K562 (cell line): Measurements from ENCODE around the gene GORASP2. TPM values are rescaled to one million over a fixed set of nuclear protein-coding genes. Genes with fewer than 3 reads are reported as not detected.

Experiments used
- CHCHD3 ChIP-seq: fragments of 250-450 bp; sonication (Bioruptor Pico); IDR thresholded peaks from 2 replicates; pipeline ENCODE4 v2.1.2; 2022; ENCODE audit warnings: mild to moderate bottlenecking
- CREBBP ChIP-seq: IDR thresholded peaks from one replicate; pipeline ENCODE4 v1.6.1; 2012; ENCODE audit warnings: low read depth, mild to moderate bottlenecking, control low read depth, inconsistent platforms, low read length
- FOXJ3 ChIP-seq: sonication (generic); formaldehyde crosslinking; IDR thresholded peaks from 2 replicates; pipeline ENCODE4 v1.4.0; 2020; ENCODE audit warnings: mild to moderate bottlenecking, missing genetic modification reagents
- HNRNPLL ChIP-seq: fragments of 200-400 bp; formaldehyde crosslinking; IDR thresholded peaks from 2 replicates; pipeline ENCODE4 v1.6.1; 2017; ENCODE audit warnings: low read length, low read depth, mild to moderate bottlenecking; ENCODE audit not compliant: poor library complexity, severe bottlenecking
- KAT2B ChIP-seq: IDR thresholded peaks from one replicate; pipeline ENCODE4 v1.6.1; 2012; ENCODE audit warnings: low read depth, mild to moderate bottlenecking, control low read depth, inconsistent platforms, low read length, moderate library complexity
- KDM5B ChIP-seq: fragments of 200-600 bp; sonication (generic); IDR thresholded peaks from 2 replicates; pipeline ENCODE4 v1.6.1; 2012; ENCODE audit warnings: low read depth, mild to moderate bottlenecking, moderate library complexity, low read length, control low read depth, inconsistent platforms; ENCODE audit not compliant: insufficient replicate concordance
- KHSRP ChIP-seq: fragments of 450-650 bp; IDR thresholded peaks from 2 replicates; pipeline ENCODE4 v1.6.1; 2017
- NFE2L1 ChIP-seq: fragments of 450-650 bp; IDR thresholded peaks from 2 replicates; pipeline ENCODE4 v1.6.1; 2016; ENCODE audit warnings: missing genetic modification characterization, low read depth, mild to moderate bottlenecking, missing compliant biosample characterization, moderate library complexity, borderline replicate concordance
- POLR3A ChIP-seq: IDR thresholded peaks from 2 replicates; pipeline ENCODE4 v1.6.1; 2011; ENCODE audit warnings: borderline replicate concordance, mild to moderate bottlenecking, moderate library complexity; ENCODE audit not compliant: insufficient read length, insufficient read depth; ENCODE audit errors: extremely low read depth
- PYGO2 ChIP-seq: fragments of 450-650 bp; IDR thresholded peaks from 2 replicates; pipeline ENCODE4 v1.6.1; 2016; ENCODE audit warnings: mild to moderate bottlenecking, missing genetic modification characterization, moderate library complexity, missing compliant biosample characterization
- SETDB1 ChIP-seq: IDR thresholded peaks from one replicate; pipeline ENCODE4 v1.6.1; 2012; ENCODE audit warnings: low read length, control low read depth, inconsistent platforms
- TCFL5 ChIP-seq: fragments of 250-450 bp; sonication (Bioruptor Pico); conservative IDR thresholded peaks from 2 replicates; pipeline ENCODE4 v1.6.1; 2021; ENCODE audit warnings: mild to moderate bottlenecking, moderate library complexity, matching md5 sums
- TEAD2 ChIP-seq: fragments of 450-650 bp; IDR thresholded peaks from 2 replicates; pipeline ENCODE4 v1.6.1; 2016; ENCODE audit warnings: missing genetic modification characterization, control low read depth, missing compliant biosample characterization
- ZNF717 ChIP-seq: fragments of 250-450 bp; sonication (Bioruptor Pico); IDR thresholded peaks from 2 replicates; pipeline ENCODE4 v1.5.0; 2021
- ZNF764 ChIP-seq: fragments of 250-450 bp; sonication (Bioruptor Pico); IDR thresholded peaks from 2 replicates; pipeline ENCODE4 v1.4.0; 2020; ENCODE audit warnings: low read depth, mild to moderate bottlenecking, moderate library complexity
- ZZZ3 ChIP-seq: fragments of 450-650 bp; IDR thresholded peaks from 2 replicates; pipeline ENCODE4 v1.6.1; 2016; ENCODE audit warnings: antibody characterized with exemption, mild to moderate bottlenecking, moderate library complexity
- polyA plus RNA-seq, 8 experiments: library from polyadenylated mRNA; depleted of rRNA in 4 of 8; stranded (reverse) in 5 of 8; unstranded in 3 of 8; fragments of >200 nt; fragmentation: Nextera tagmentation in 2 of 8; fragmentation: Illumina TruSeq in 1 of 8; extraction: Ambion mirVana in 2 of 8; extraction: Trizol in 1 of 8; gene quantifications; 2 replicates each; pipeline versions ENCODE4 v1.2.1 to v1.2.3, GENCODE V29; 2011 to 2014; ENCODE audit warnings: inconsistent platforms in 1 of 8, missing spikeins in 1 of 8
- total RNA-seq, 7 experiments: library from RNA; depleted of rRNA in 6 of 7; stranded (reverse); fragments of >200 nt in 6 of 7; fragmentation: Illumina TruSeq in 2 of 7; extraction: Trizol in 2 of 7; gene quantifications; 2 replicates each; pipeline versions ENCODE4 v1.2.1 to v1.2.3, GENCODE V29; 2011 to 2021; ENCODE audit warnings: low replicate concordance in 1 of 7
- TF ChIP-seq, protein P1 (sequence below), 3 experiments: IDR thresholded peaks in 2 of 3; conservative IDR thresholded peaks in 1 of 3; 2 replicates each; pipeline ENCODE4 v1.5.1; 2011 to 2012; ENCODE audit warnings: low read length in 3 of 3, mild to moderate bottlenecking in 3 of 3, control low read depth in 2 of 3, improper control_type of control experiment in 1 of 3, inconsistent platforms in 1 of 3, low read depth in 1 of 3, mixed read lengths in 1 of 3, moderate library complexity in 1 of 3; ENCODE audit not compliant: insufficient read depth in 2 of 3
- TF ChIP-seq, protein P2 (sequence below): fragments of 450-650 bp; IDR thresholded peaks from 2 replicates; pipeline ENCODE4 v1.6.1; 2014; ENCODE audit warnings: low read depth, mild to moderate bottlenecking, moderate library complexity, borderline replicate concordance
- TF ChIP-seq, protein P3 (sequence below): sonication (generic); formaldehyde crosslinking; IDR thresholded peaks from 2 replicates; pipeline ENCODE4 v1.8.1; 2023; ENCODE audit warnings: missing genetic modification reagents, mild to moderate bottlenecking, borderline replicate concordance

Gene GORASP2
- total and polyA plus RNA-seq, 9 of the 15 experiments (the other 6 are each of a cell fraction or from before 2014, with no cell fraction given), result 27.4 to 180 (median 59.6) TPM

DNA sequence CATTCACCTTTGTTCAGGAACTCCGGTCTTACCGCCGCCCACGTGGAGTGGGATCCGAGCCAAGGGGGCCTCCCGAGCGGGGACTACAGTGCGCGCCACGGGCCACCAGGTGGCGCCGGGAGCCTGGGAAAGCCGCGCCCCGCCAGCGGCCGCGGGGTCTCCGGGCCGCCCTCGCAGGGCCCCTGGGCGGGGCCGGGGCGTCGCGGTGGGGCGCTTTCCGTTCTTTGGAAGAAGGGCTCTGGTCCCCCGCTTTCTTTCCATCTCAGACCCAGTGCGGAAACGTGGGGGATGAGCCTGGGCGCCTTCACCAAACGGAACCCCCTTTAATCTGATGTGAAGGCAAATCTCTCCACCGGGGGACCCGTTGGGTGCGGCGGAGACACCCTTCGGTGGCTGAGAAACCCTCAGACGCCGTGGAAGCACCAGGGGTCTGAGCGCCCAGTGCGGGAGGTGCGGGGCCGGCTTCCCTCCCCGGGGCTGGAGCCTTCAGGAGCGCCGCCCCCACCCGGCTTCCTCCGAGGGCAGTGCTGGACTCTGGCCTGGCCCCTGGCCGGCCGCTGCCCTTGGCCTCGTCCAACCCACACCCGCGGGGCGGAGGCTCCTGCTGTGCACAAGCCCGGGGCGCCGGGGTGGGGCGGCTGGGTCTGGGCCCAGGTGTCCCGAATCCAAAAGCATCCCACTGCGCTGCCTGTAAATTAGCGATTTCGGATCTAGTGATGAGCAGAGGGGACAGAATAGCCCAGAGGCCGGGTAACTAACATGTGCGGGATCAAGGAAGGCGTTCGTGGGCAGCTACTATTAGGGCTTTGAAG is 44.6 kb downstream of the GORASP2 start (continued):
- TF ChIP-seq, protein P1, sequence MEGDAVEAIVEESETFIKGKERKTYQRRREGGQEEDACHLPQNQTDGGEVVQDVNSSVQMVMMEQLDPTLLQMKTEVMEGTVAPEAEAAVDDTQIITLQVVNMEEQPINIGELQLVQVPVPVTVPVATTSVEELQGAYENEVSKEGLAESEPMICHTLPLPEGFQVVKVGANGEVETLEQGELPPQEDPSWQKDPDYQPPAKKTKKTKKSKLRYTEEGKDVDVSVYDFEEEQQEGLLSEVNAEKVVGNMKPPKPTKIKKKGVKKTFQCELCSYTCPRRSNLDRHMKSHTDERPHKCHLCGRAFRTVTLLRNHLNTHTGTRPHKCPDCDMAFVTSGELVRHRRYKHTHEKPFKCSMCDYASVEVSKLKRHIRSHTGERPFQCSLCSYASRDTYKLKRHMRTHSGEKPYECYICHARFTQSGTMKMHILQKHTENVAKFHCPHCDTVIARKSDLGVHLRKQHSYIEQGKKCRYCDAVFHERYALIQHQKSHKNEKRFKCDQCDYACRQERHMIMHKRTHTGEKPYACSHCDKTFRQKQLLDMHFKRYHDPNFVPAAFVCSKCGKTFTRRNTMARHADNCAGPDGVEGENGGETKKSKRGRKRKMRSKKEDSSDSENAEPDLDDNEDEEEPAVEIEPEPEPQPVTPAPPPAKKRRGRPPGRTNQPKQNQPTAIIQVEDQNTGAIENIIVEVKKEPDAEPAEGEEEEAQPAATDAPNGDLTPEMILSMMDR (IDR thresholded peaks at IDR 0.05 in 2 of 3, conservative IDR thresholded peaks at IDR 0.05 in 1 of 3; ENCODE audit: insufficient read depth in 2 of 3, low read depth in 1 of 3, low read length in 3 of 3), result peak; percentile 91 to 96 (median 93)
- TF ChIP-seq CREBBP, result no peak
- TF ChIP-seq, protein P2, sequence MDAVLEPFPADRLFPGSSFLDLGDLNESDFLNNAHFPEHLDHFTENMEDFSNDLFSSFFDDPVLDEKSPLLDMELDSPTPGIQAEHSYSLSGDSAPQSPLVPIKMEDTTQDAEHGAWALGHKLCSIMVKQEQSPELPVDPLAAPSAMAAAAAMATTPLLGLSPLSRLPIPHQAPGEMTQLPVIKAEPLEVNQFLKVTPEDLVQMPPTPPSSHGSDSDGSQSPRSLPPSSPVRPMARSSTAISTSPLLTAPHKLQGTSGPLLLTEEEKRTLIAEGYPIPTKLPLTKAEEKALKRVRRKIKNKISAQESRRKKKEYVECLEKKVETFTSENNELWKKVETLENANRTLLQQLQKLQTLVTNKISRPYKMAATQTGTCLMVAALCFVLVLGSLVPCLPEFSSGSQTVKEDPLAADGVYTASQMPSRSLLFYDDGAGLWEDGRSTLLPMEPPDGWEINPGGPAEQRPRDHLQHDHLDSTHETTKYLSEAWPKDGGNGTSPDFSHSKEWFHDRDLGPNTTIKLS, result peak; percentile 72; the same call in 1 of the 2 replicates
- no peak for TF ChIP-seq FOXJ3 (CRISPR knock-in tag)
- TF ChIP-seq POLR3A, result no peak
- TF ChIP-seq TEAD2, result no peak
- no peak for TF ChIP-seq ZNF717 (CRISPR knock-in tag)
- no peak for TF ChIP-seq PYGO2 (tag)
- no peak for TF ChIP-seq ZNF764 (CRISPR knock-in tag)
- TF ChIP-seq KDM5B, result peak; percentile 73
- no peak for TF ChIP-seq CHCHD3
- TF ChIP-seq HNRNPLL, result peak; percentile 36
- TF ChIP-seq, protein P3, sequence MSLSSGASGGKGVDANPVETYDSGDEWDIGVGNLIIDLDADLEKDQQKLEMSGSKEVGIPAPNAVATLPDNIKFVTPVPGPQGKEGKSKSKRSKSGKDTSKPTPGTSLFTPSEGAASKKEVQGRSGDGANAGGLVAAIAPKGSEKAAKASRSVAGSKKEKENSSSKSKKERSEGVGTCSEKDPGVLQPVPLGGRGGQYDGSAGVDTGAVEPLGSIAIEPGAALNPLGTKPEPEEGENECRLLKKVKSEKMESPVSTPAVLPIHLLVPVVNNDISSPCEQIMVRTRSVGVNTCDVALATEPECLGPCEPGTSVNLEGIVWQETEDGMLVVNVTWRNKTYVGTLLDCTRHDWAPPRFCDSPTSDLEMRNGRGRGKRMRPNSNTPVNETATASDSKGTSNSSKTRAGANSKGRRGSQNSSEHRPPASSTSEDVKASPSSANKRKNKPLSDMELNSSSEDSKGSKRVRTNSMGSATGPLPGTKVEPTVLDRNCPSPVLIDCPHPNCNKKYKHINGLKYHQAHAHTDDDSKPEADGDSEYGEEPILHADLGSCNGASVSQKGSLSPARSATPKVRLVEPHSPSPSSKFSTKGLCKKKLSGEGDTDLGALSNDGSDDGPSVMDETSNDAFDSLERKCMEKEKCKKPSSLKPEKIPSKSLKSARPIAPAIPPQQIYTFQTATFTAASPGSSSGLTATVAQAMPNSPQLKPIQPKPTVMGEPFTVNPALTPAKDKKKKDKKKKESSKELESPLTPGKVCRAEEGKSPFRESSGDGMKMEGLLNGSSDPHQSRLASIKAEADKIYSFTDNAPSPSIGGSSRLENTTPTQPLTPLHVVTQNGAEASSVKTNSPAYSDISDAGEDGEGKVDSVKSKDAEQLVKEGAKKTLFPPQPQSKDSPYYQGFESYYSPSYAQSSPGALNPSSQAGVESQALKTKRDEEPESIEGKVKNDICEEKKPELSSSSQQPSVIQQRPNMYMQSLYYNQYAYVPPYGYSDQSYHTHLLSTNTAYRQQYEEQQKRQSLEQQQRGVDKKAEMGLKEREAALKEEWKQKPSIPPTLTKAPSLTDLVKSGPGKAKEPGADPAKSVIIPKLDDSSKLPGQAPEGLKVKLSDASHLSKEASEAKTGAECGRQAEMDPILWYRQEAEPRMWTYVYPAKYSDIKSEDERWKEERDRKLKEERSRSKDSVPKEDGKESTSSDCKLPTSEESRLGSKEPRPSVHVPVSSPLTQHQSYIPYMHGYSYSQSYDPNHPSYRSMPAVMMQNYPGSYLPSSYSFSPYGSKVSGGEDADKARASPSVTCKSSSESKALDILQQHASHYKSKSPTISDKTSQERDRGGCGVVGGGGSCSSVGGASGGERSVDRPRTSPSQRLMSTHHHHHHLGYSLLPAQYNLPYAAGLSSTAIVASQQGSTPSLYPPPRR, result 0 out of 2 replicates have a peak, but pooled peaks have one; percentile 77
- no peak for TF ChIP-seq ZZZ3
- no peak for TF ChIP-seq KHSRP
- no peak for TF ChIP-seq NFE2L1 (tag)
- no peak for TF ChIP-seq TCFL5 (CRISPR knock-in tag)
- no peak for TF ChIP-seq KAT2B
- TF ChIP-seq SETDB1, result no peak
